K562 (cell line): ENCODE data around the gene LIN28A. TPM values are rescaled to one million over a fixed set of nuclear protein-coding genes. Genes with fewer than 3 reads are reported as not detected.

Source experiments
- ARNT ChIP-seq, 2 experiments: fragments of 450-650 bp; IDR thresholded peaks; 2 replicates each; pipeline ENCODE4 v1.6.1; 2016; ENCODE audit warnings: mild to moderate bottlenecking in 1 of 2
- BDP1 ChIP-seq: IDR thresholded peaks from 3 replicates; pipeline ENCODE4 v1.6.1; 2011; ENCODE audit not compliant: insufficient read length, insufficient read depth
- CGGBP1 ChIP-seq: fragments of 250-450 bp; sonication (Bioruptor Pico); IDR thresholded peaks from 2 replicates; pipeline ENCODE4 v1.9.0; 2021; ENCODE audit warnings: mild to moderate bottlenecking
- CREM ChIP-seq: IDR thresholded peaks from 2 replicates; pipeline ENCODE4 v1.6.1; 2014; ENCODE audit warnings: antibody characterized with exemption, low read depth
- ELF1 ChIP-seq: fragments of 200-800 bp; sonication (Bioruptor generic); IDR thresholded peaks from 2 replicates; pipeline ENCODE4 v1.6.1; 2016; ENCODE audit warnings: missing genetic modification characterization, missing compliant biosample characterization
- ETS1 ChIP-seq: conservative IDR thresholded peaks from 2 replicates; pipeline ENCODE4 v1.6.1; 2011; ENCODE audit warnings: low read depth, mild to moderate bottlenecking, low read length; ENCODE audit not compliant: control insufficient read depth
- JUN ChIP-seq, 2 experiments: sonication (generic) in 1 of 2; formaldehyde crosslinking in 1 of 2; IDR thresholded peaks; 2 replicates each; pipeline versions ENCODE4 v1.6.1 to v1.8.0; 2012 to 2022; ENCODE audit warnings: borderline replicate concordance in 2 of 2, mild to moderate bottlenecking in 2 of 2, improper control_type of control experiment in 1 of 2, low read depth in 1 of 2, low read length in 1 of 2, missing genetic modification reagents in 1 of 2
- NFE2 ChIP-seq: IDR thresholded peaks from 2 replicates; pipeline ENCODE4 v1.6.1; 2014; ENCODE audit warnings: antibody characterized with exemption, low read depth
- OTX1 ChIP-seq: fragments of 450-650 bp; formaldehyde crosslinking; IDR thresholded peaks from 2 replicates; pipeline ENCODE4 v1.4.0; 2022; ENCODE audit warnings: mild to moderate bottlenecking
- RBM25 ChIP-seq: fragments of 200-400 bp; formaldehyde crosslinking; IDR thresholded peaks from 2 replicates; pipeline ENCODE4 v1.6.1; 2018; ENCODE audit warnings: low read length, low read depth, moderate library complexity; ENCODE audit not compliant: severe bottlenecking
- SMC3 ChIP-seq: conservative IDR thresholded peaks from 2 replicates; pipeline ENCODE4 v1.6.1; 2011; ENCODE audit warnings: low read depth, low read length, improper control_type of control experiment; ENCODE audit not compliant: insufficient read depth
- TRIM24 ChIP-seq, 2 experiments: fragments of 450-650 bp; IDR thresholded peaks; 2 replicates each; pipeline ENCODE4 v1.6.1; 2016
- ZBTB8A ChIP-seq: fragments of 450-650 bp; IDR thresholded peaks from 2 replicates; pipeline ENCODE4 v1.6.1; 2018; ENCODE audit warnings: mild to moderate bottlenecking, moderate library complexity; ENCODE audit not compliant: partially characterized antibody
- ZNF444 ChIP-seq: fragments of 250-450 bp; sonication (Bioruptor Pico); IDR thresholded peaks from 2 replicates; pipeline ENCODE4 v1.4.0; 2020; ENCODE audit warnings: mild to moderate bottlenecking, moderate library complexity
- ZNF445 ChIP-seq: fragments of 250-450 bp; sonication (Bioruptor Pico); IDR thresholded peaks from 2 replicates; pipeline ENCODE4 v1.4.0; 2020; ENCODE audit warnings: low read depth, mild to moderate bottlenecking, moderate library complexity
- ZNF696 ChIP-seq: fragments of 250-450 bp; sonication (Bioruptor Pico); conservative IDR thresholded peaks from 2 replicates; pipeline ENCODE4 v1.4.0; 2020; ENCODE audit warnings: mild to moderate bottlenecking, moderate library complexity
- polyA plus RNA-seq, 8 experiments: library from polyadenylated mRNA; depleted of rRNA in 4 of 8; stranded (reverse) in 5 of 8; unstranded in 3 of 8; fragments of >200 nt; fragmentation: Nextera tagmentation in 2 of 8; fragmentation: Illumina TruSeq in 1 of 8; extraction: Ambion mirVana in 2 of 8; extraction: Trizol in 1 of 8; gene quantifications; 2 replicates each; pipeline versions ENCODE4 v1.2.1 to v1.2.3, GENCODE V29; 2011 to 2014; ENCODE audit warnings: inconsistent platforms in 1 of 8, missing spikeins in 1 of 8
- total RNA-seq, 7 experiments: library from RNA; depleted of rRNA in 6 of 7; stranded (reverse); fragments of >200 nt in 6 of 7; fragmentation: Illumina TruSeq in 2 of 7; extraction: Trizol in 2 of 7; gene quantifications; 2 replicates each; pipeline versions ENCODE4 v1.2.1 to v1.2.3, GENCODE V29; 2011 to 2021; ENCODE audit warnings: low replicate concordance in 1 of 7
- TF ChIP-seq, protein P1 (sequence below): fragments of 450-650 bp; formaldehyde crosslinking; IDR thresholded peaks from 2 replicates; pipeline ENCODE4 v1.4.0; 2022; ENCODE audit warnings: missing genetic modification characterization
- TF ChIP-seq, protein P2 (sequence below): fragments of 450-650 bp; IDR thresholded peaks from 2 replicates; pipeline ENCODE4 v1.6.1; 2016; ENCODE audit warnings: borderline replicate concordance
- TF ChIP-seq, protein P3 (sequence below): sonication (generic); formaldehyde crosslinking; IDR thresholded peaks from 2 replicates; pipeline ENCODE4 v1.8.1; 2023; ENCODE audit warnings: mild to moderate bottlenecking, missing genetic modification reagents, moderate library complexity

The LIN28A gene
- total and polyA plus RNA-seq, 9 of the 15 experiments (the other 6 are each of a cell fraction or from before 2014, with no cell fraction given) = 0.80 to 5.4 (median 3.9) TPM

GRCh38 chr1:26431979-26432695 lies 21.5 kb downstream of the LIN28A start, which contains the start of gene DHDDS (continued):
- peak; percentile 100 for TF ChIP-seq CREM
- no peak for TF ChIP-seq SMC3
- TF ChIP-seq, protein P1, sequence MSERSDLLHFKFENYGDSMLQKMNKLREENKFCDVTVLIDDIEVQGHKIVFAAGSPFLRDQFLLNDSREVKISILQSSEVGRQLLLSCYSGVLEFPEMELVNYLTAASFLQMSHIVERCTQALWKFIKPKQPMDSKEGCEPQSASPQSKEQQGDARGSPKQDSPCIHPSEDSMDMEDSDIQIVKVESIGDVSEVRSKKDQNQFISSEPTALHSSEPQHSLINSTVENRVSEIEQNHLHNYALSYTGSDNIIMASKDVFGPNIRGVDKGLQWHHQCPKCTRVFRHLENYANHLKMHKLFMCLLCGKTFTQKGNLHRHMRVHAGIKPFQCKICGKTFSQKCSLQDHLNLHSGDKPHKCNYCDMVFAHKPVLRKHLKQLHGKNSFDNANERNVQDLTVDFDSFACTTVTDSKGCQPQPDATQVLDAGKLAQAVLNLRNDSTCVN (CRISPR knock-in tag) = peak; percentile 96
- peak; percentile 97 for TF ChIP-seq ELF1 (tag)
- peak; percentile 80 to 85; a peak in 3 of 4 replicates for TF ChIP-seq ARNT (IDR thresholded peaks at IDR 0.05)
- peak; percentile 40 for TF ChIP-seq NFE2
- peak; percentile 91 for TF ChIP-seq OTX1 (CRISPR knock-in tag)
- TF ChIP-seq JUN (IDR thresholded peaks at IDR 0.05; ENCODE audit: borderline replicate concordance, low read depth, low read length) = peak; percentile 92
- 0 out of 2 replicates have a peak, but pooled peaks have one; percentile 85 for TF ChIP-seq JUN (CRISPR knock-in tag; IDR thresholded peaks at IDR 0.05; ENCODE audit: borderline replicate concordance)
- TF ChIP-seq CGGBP1 (CRISPR knock-in tag) = no peak; the same call in 1 of the 2 replicates
- TF ChIP-seq TRIM24 (IDR thresholded peaks at IDR 0.05) = 0 out of 4 replicates have a peak, but pooled peaks of 1 of the 2 experiments have one; percentile 30
- no peak for TF ChIP-seq BDP1
- TF ChIP-seq RBM25 = no peak
- no peak for TF ChIP-seq ZBTB8A
- no peak for TF ChIP-seq ZNF445 (CRISPR knock-in tag)
- TF ChIP-seq, protein P2, sequence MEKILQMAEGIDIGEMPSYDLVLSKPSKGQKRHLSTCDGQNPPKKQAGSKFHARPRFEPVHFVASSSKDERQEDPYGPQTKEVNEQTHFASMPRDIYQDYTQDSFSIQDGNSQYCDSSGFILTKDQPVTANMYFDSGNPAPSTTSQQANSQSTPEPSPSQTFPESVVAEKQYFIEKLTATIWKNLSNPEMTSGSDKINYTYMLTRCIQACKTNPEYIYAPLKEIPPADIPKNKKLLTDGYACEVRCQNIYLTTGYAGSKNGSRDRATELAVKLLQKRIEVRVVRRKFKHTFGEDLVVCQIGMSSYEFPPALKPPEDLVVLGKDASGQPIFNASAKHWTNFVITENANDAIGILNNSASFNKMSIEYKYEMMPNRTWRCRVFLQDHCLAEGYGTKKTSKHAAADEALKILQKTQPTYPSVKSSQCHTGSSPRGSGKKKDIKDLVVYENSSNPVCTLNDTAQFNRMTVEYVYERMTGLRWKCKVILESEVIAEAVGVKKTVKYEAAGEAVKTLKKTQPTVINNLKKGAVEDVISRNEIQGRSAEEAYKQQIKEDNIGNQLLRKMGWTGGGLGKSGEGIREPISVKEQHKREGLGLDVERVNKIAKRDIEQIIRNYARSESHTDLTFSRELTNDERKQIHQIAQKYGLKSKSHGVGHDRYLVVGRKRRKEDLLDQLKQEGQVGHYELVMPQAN = peak; percentile 99
- TF ChIP-seq, protein P3, sequence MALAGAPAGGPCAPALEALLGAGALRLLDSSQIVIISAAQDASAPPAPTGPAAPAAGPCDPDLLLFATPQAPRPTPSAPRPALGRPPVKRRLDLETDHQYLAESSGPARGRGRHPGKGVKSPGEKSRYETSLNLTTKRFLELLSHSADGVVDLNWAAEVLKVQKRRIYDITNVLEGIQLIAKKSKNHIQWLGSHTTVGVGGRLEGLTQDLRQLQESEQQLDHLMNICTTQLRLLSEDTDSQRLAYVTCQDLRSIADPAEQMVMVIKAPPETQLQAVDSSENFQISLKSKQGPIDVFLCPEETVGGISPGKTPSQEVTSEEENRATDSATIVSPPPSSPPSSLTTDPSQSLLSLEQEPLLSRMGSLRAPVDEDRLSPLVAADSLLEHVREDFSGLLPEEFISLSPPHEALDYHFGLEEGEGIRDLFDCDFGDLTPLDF (CRISPR knock-in tag) = peak; percentile 92
- TF ChIP-seq ETS1 = peak; percentile 91
- no peak for TF ChIP-seq ZNF696 (CRISPR knock-in tag)
- no peak for TF ChIP-seq ZNF444
